ENCODE results near the gene PDE4B.

The PDE4B gene

DNA sequence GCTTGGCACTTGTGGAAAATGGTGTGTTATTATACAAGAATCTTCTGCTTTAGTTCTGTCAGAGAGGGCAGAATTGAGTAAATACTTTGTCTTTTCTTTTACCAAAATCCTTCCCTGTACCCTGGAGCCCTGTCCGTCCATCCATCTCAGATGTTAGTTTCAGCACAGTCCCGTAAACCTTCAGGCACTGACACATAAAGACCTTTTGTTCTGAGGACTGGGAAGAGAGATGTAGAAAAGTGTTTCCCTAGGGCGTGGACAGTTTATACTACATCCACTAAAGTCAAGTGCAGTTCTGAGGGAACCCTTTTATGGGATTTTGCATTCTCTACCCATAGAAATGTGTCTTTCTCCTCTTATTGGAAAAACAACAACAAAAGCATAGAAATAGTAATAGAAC is 162.4 kb downstream of the PDE4B start:
- in situ Hi-C loops (cut with HindIII; ENCODE audit: low pct_ligation_motif_present, low sequenced_read_pairs): loop anchor here (25.0 kb wide), 1 partner anchor 282 kb away; no protein-coding TSS in a partner anchor
- Histone ChIP-seq H3K4me3 (ENCODE audit: low read depth, low read length) (no peak overlapping the region), H3K27me3 (replicated peaks) (no peaks in the 10 kb centered on the region), H3K36me3 (replicated peaks) (no peaks in the 10 kb centered on the region), H3K27ac (no peak overlapping the region)
- TF ChIP-seq, protein P1, sequence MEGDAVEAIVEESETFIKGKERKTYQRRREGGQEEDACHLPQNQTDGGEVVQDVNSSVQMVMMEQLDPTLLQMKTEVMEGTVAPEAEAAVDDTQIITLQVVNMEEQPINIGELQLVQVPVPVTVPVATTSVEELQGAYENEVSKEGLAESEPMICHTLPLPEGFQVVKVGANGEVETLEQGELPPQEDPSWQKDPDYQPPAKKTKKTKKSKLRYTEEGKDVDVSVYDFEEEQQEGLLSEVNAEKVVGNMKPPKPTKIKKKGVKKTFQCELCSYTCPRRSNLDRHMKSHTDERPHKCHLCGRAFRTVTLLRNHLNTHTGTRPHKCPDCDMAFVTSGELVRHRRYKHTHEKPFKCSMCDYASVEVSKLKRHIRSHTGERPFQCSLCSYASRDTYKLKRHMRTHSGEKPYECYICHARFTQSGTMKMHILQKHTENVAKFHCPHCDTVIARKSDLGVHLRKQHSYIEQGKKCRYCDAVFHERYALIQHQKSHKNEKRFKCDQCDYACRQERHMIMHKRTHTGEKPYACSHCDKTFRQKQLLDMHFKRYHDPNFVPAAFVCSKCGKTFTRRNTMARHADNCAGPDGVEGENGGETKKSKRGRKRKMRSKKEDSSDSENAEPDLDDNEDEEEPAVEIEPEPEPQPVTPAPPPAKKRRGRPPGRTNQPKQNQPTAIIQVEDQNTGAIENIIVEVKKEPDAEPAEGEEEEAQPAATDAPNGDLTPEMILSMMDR (IDR thresholded peaks at IDR 0.05; ENCODE audit: low read depth, low read length, missing control alignments): no peak
- DNase-seq: no peak

DNA sequence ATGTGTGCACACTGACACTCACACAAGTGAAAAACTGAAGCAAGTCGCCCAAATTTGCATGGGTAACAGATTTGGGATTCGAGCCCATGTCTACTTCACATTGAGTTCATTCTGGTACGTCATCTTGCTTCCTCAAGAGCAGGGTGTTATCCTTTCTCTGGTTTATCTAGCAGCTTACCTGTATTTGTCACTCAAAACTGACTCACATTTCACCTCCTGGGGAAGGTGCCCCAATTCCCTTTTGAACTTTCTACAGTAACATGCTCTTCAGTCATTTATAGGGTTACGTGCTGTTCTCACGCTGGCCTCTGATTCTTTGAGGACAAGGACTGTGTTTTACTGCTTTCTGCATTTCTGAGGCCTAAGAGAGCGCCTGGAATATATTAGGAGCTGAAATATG is 162.8 kb downstream of the PDE4B start:
- H3K36me3 ChIP-seq (replicated peaks): no peaks in the 10 kb centered on the region
- no peak overlapping the region for H3K27ac ChIP-seq
- in situ Hi-C loops (cut with HindIII; ENCODE audit: low pct_ligation_motif_present, low sequenced_read_pairs): loop anchor here (25.0 kb wide), 1 partner anchor 282 kb away; no protein-coding TSS in a partner anchor
- no peak for DNase-seq
- H3K4me3 ChIP-seq (ENCODE audit: low read depth, low read length): no peak overlapping the region
- TF ChIP-seq, protein P1 (IDR thresholded peaks at IDR 0.05; ENCODE audit: low read depth, low read length, missing control alignments): no peak
- H3K27me3 ChIP-seq (replicated peaks): no peaks in the 10 kb centered on the region

DNA sequence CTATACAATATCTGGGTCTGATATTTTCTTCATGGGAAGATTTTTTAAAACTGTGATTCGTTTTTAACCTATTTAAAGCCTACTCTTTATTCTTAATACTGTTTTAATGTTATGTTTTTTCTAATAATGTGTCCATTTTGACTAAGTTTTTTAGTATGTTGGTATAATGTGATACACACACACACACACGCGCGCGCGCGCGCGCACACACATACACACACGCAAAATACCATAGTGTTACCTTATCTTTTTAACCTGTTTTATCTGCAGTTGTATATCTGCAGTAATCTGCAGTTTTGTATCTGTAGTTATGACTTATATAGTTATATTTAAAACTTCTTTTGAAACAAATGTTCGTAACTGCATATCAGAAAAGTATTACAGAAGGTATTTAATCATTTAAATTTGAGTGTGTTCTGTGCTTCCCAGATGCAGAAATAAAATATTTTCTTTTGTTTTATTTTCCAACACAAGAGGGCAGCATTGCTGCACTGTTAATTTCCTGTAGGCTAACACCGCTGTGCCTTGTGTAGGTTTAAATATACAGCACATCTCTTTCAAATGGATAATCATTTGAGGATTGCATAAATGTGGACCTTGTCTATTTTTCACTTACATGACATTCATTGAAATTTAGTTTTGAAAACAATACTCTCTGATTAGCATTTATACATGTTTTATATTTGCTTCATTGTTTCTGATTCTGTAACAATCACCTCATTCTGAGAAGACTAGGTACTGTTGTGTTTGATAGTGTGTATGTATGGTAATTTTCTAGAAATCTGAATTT is 166.1 kb downstream of the PDE4B start:
- Histone ChIP-seq H3K27me3 (replicated peaks) (no peaks in the 10 kb centered on the region), H3K4me3 (ENCODE audit: low read depth, low read length) (no peak overlapping the region), H3K36me3 (replicated peaks) (no peaks in the 10 kb centered on the region), H3K27ac (no peak overlapping the region)
- TF ChIP-seq, protein P1 (IDR thresholded peaks at IDR 0.05; ENCODE audit: low read depth, low read length, missing control alignments): peak; percentile 52
- DNase-seq: peak; percentile 54
- in situ Hi-C loops (cut with HindIII; ENCODE audit: low pct_ligation_motif_present, low sequenced_read_pairs): loop anchor here (25.0 kb wide), 1 partner anchor 279 kb away; no protein-coding TSS in a partner anchor

DNA sequence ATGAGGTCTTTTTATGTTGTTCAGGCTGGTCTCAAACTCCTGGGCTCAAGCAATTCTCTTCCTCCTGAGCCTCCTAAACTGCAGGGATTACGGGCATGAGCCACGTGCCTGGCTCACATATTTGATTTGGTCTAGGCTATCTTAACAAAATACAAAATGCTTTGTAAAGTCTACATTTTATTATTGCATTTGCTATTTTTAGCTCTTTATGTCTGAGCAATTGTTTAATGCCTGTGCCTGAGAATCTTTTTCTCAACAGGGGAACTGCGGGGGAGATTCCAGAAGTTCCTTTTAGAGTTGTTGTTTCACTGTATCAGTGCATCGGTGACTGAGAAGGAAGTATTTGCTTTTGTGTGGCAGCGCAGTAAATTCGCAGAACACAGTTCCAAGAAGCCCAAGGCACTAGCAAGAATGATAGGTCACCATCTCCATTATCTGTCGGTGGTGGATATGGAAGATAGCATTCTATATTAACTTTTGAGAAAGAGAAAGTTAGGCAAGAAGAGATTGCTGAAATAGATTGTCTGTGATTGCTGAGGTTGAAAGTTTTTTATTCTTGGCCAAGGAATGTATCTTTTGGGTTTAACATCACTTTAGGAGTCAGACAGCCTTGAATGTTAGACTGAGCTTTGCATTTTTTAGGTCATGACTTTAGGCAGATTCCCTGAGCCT is 167.3 kb downstream of the PDE4B start:
- Histone ChIP-seq H3K27ac (peak overlapping the region; percentile 65), H3K36me3 (replicated peaks) (no peaks in the 10 kb centered on the region), H3K4me3 (ENCODE audit: low read depth, low read length) (no peak overlapping the region), H3K27me3 (replicated peaks) (no peaks in the 10 kb centered on the region)
- in situ Hi-C loops (cut with HindIII; ENCODE audit: low pct_ligation_motif_present, low sequenced_read_pairs): loop anchor here (25.0 kb wide), 1 partner anchor 277 kb away; no protein-coding TSS in a partner anchor
- TF ChIP-seq, protein P1 (IDR thresholded peaks at IDR 0.05; ENCODE audit: low read depth, low read length, missing control alignments): no peak
- peak; percentile 87 for DNase-seq

DNA sequence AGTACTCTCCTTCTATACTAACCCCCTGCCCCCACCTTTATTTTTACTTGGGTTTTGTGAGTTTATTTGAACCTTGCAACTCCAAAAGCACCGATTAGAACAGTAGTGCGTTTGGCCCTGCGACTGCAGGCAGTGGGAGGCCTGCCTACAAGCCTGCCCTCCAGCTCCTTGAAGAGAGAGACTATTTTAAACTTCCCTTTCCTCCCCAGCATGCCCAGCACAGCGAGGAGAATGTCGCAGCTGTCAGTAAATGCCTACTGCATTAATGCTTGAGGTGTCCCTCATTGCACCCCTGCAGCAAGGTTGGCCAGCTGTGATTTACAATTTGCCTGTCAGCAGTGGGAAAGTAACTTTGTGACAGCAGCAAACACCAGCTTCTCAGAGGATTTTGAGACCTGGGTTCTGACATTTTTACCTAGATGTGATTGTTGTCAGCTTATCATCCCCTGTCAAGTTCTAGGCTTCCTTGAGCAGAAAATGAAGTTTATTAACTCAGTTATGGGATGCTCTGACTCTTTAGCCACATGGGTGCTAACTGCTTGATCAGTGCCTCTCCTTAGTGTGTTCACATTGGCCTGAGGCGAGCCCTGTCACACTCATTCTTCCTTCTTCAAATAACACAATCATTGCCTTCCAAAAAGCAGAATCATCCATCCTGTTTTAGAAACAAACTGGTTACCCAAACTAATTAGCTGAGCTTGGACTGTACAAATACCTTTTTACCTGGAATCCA is 170.6 kb downstream of the PDE4B start:
- in situ Hi-C loops (cut with HindIII; ENCODE audit: low pct_ligation_motif_present, low sequenced_read_pairs): loop anchor here (25.0 kb wide), 1 partner anchor 274 kb away; no protein-coding TSS in a partner anchor
- DNase-seq: no peak

More for the DNA sequence above, 170.6 kb downstream of the PDE4B start:
- Histone ChIP-seq H3K4me3 (ENCODE audit: low read depth, low read length) (no peak overlapping the region), H3K36me3 (replicated peaks) (no peaks in the 10 kb centered on the region), H3K27me3 (replicated peaks) (no peaks in the 10 kb centered on the region), H3K27ac (no peak overlapping the region)
- TF ChIP-seq, protein P1 (IDR thresholded peaks at IDR 0.05; ENCODE audit: low read depth, low read length, missing control alignments): no peak
